DMS 273 (cell line): Measurements from ENCODE around the gene DBI.

Experiments used
- DNase-seq: peaks from one replicate; lab custom pipeline; 2025; ENCODE audit not compliant: unreplicated experiment; lab: John Stamatoyannopoulos, UW

The DBI gene

GRCh38 chr2:119366649-119367471 lies at the start of gene DBI, which contains the start of gene C2orf76:
Gene DBI (plus strand): TSS chr2:119366977. CDS start chr2:119367052, 75 bp downstream.
Gene C2orf76 (minus strand): TSS chr2:119366834. CDS start chr2:119339959, 26,875 bp downstream.
- peak; percentile 98 for DNase-seq

GRCh38 chr2:119317554-119317953 lies 49.2 kb upstream of the DBI start:
- no peak for DNase-seq

- DNase-seq, result no peak
These were observed 47.2 kb upstream of the DBI start for GRCh38 chr2:119319593-119319992.

- DNase-seq, result no peak
These were observed 43.3 kb upstream of the DBI start for GRCh38 chr2:119323459-119323858.

GRCh38 chr2:119324685-119325270 lies 42.0 kb upstream of the DBI start:
- DNase-seq, result no peak

- no peak for DNase-seq
These were observed 39.8 kb upstream of the DBI start for GRCh38 chr2:119326938-119327337.

GRCh38 chr2:119327431-119327830 lies 39.3 kb upstream of the DBI start:
- DNase-seq, result no peak

- DNase-seq, result no peak
These were observed 33.8 kb upstream of the DBI start for GRCh38 chr2:119332953-119333352.

GRCh38 chr2:119333360-119333759 lies 33.4 kb upstream of the DBI start:
- no peak for DNase-seq

- no peak for DNase-seq
These were observed 32.9 kb upstream of the DBI start for GRCh38 chr2:119333833-119334232.

GRCh38 chr2:119337749-119338148 lies 29.0 kb upstream of the DBI start:
- no peak for DNase-seq

- no peak for DNase-seq
These were observed 28.5 kb upstream of the DBI start for GRCh38 chr2:119338272-119338671.

- no peak for DNase-seq
These were observed 27.8 kb upstream of the DBI start for GRCh38 chr2:119338826-119339561.

GRCh38 chr2:119339562-119339923 lies 27.2 kb upstream of the DBI start:
- DNase-seq, result no peak

- no peak for DNase-seq
These were observed 25.1 kb upstream of the DBI start for GRCh38 chr2:119341684-119342083.

- peak; percentile 72 for DNase-seq
These were observed 17.5 kb upstream of the DBI start for GRCh38 chr2:119349289-119349688.

- peak; percentile 65 for DNase-seq
These were observed 16.3 kb upstream of the DBI start for GRCh38 chr2:119350311-119350998.

GRCh38 chr2:119352357-119352756 lies 14.4 kb upstream of the DBI start:
- DNase-seq, result peak; percentile 67

GRCh38 chr2:119354860-119355259 lies 11.9 kb upstream of the DBI start:
- no peak for DNase-seq

GRCh38 chr2:119359774-119360173 lies 7.0 kb upstream of the DBI start:
- no peak for DNase-seq

GRCh38 chr2:119360423-119360966 lies 6.3 kb upstream of the DBI start:
- no peak for DNase-seq
